Panc1 (cell line): Measurements from ENCODE around the gene SYP.

Experiments used
- POLR2AphosphoS5 ChIP-seq: IDR thresholded peaks from 2 replicates; pipeline ENCODE4 v1.6.1; 2012; ENCODE audit warnings: mild to moderate bottlenecking, low read depth, low read length, moderate library complexity
- SIN3A ChIP-seq: IDR thresholded peaks from 2 replicates; pipeline ENCODE4 v1.6.1; 2012; ENCODE audit warnings: low read depth, mild to moderate bottlenecking, low read length, moderate library complexity, borderline replicate concordance; ENCODE audit not compliant: insufficient read depth
- TCF7L2 ChIP-seq: IDR thresholded peaks from 2 replicates; pipeline ENCODE4 v1.6.1; 2011; ENCODE audit warnings: mild to moderate bottlenecking, low read depth, low read length, inconsistent platforms
- TF ChIP-seq, protein P1 (sequence below): fragments of 450-650 bp; IDR thresholded peaks from 2 replicates; pipeline ENCODE4 v1.5.1; 2017; ENCODE audit warnings: mild to moderate bottlenecking
- TF ChIP-seq, protein P2 (sequence below), 2 experiments: IDR thresholded peaks; 2 replicates each; pipeline ENCODE4 v1.6.1; 2011 to 2012; ENCODE audit warnings: low read depth in 2 of 2, control low read depth in 1 of 2, low read length in 1 of 2, mild to moderate bottlenecking in 1 of 2, moderate library complexity in 1 of 2; ENCODE audit not compliant: insufficient read depth in 1 of 2

DNA sequence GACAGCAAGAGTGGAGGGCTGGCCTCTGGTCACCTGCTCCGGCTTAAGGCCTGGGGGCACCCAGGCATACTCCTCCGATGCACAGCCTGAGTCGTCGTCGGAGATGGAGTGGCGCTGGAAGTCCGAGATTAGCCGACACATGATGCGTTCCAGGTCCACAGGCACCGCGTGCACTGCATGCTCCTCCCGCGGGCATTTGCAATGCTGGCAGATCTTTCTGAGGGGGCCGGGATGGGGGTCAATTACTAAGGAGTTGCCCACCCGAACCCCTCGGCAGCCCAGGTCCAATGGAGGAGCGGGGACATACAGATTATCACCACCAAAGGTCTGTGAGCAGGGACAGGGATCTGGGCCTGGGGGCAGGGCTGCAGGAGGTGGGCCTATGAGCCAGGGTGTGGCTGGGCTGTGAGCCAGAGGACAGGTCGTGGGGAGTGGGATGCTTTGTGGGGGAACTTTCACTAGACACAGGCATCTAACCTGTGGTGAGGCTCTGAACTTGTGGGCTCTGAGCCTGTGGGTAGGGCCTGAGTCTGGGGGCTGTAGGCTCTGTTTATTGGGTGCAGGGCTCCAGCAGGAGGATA lies 16.2 kb downstream of the SYP start:
- TF ChIP-seq, protein P1, sequence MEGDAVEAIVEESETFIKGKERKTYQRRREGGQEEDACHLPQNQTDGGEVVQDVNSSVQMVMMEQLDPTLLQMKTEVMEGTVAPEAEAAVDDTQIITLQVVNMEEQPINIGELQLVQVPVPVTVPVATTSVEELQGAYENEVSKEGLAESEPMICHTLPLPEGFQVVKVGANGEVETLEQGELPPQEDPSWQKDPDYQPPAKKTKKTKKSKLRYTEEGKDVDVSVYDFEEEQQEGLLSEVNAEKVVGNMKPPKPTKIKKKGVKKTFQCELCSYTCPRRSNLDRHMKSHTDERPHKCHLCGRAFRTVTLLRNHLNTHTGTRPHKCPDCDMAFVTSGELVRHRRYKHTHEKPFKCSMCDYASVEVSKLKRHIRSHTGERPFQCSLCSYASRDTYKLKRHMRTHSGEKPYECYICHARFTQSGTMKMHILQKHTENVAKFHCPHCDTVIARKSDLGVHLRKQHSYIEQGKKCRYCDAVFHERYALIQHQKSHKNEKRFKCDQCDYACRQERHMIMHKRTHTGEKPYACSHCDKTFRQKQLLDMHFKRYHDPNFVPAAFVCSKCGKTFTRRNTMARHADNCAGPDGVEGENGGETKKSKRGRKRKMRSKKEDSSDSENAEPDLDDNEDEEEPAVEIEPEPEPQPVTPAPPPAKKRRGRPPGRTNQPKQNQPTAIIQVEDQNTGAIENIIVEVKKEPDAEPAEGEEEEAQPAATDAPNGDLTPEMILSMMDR, result no peak
- no peak for TF ChIP-seq POLR2AphosphoS5
- TF ChIP-seq, protein P2, sequence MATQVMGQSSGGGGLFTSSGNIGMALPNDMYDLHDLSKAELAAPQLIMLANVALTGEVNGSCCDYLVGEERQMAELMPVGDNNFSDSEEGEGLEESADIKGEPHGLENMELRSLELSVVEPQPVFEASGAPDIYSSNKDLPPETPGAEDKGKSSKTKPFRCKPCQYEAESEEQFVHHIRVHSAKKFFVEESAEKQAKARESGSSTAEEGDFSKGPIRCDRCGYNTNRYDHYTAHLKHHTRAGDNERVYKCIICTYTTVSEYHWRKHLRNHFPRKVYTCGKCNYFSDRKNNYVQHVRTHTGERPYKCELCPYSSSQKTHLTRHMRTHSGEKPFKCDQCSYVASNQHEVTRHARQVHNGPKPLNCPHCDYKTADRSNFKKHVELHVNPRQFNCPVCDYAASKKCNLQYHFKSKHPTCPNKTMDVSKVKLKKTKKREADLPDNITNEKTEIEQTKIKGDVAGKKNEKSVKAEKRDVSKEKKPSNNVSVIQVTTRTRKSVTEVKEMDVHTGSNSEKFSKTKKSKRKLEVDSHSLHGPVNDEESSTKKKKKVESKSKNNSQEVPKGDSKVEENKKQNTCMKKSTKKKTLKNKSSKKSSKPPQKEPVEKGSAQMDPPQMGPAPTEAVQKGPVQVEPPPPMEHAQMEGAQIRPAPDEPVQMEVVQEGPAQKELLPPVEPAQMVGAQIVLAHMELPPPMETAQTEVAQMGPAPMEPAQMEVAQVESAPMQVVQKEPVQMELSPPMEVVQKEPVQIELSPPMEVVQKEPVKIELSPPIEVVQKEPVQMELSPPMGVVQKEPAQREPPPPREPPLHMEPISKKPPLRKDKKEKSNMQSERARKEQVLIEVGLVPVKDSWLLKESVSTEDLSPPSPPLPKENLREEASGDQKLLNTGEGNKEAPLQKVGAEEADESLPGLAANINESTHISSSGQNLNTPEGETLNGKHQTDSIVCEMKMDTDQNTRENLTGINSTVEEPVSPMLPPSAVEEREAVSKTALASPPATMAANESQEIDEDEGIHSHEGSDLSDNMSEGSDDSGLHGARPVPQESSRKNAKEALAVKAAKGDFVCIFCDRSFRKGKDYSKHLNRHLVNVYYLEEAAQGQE (IDR thresholded peaks at IDR 0.05; ENCODE audit: insufficient read depth in 1 of 2, low read depth in 2 of 2, low read length in 1 of 2), result no peak
- TF ChIP-seq SIN3A, result no peak
- no peak for TF ChIP-seq TCF7L2
